ENCODE measurements around the gene DAB1. TPM values are rescaled to one million over a fixed set of nuclear protein-coding genes. Genes with fewer than 3 reads are reported as not detected.

The DAB1 gene
- total RNA-seq, 1 experiment from 2014 or later = not detected

DNA sequence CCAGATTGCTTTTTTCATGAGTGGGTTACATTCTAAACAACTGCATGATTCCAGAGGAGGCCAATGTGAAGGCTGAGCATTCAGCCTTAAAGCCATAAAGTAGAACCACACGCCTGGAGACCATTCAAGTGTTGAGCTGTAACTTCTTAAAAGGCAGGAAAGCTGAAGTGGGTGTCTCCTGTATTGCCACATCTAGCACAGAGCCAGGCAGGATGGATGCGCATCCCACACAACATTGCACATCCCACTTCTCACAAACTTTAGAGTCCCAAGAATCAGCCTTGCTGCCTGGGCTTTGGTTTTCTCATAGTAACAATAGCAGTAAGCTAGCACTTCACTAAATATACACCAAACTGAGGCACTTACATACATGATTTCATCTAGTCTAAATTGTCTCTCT, 151.7 kb downstream of the DAB1 start:
- in situ Hi-C loops (cut with HindIII; ENCODE audit: low pct_unique_long_range_greater_than_20kb, low sequenced_read_pairs) = no loop called here
- DNase-seq (ENCODE audit: low read depth, low spot score) = no peak

DNA sequence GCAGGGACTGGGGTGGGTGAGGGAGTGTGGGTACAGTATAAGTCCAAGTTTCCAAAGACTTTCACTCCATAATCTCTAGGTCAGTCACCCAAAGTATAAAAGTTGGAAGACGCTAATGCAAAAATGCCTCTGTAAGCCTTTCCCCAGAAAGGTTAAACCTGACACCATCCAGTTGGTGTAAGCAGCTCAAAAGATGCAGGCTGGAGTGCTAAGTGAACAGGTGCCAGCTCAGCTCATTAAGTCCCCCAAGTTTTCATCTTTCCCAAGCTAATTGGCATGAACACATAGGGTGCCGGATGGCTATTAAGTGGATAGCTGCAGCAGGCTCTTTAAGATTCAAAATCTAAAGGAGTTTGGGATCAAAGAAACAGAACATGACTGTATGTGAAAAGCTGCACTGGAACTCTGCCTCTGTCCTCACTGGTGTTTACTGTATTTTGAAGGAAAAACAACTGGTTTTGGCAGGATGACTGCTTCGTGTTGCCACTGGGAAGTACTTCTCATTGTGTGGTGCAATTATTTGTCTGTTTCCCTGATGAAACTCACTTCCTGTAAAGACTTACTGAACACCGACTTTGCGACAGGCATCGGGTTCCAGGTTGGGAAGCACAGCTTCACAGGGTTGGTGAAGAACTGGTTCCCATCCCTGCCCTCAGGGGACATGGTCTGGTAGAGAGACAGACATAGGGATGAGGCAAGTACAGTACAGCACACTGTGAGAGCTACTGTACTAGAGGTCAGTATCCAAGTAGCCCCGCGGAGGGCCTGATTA, 152.7 kb downstream of the DAB1 start:
- DNase-seq (ENCODE audit: low read depth, low spot score) = no peak
- in situ Hi-C loops (cut with HindIII; ENCODE audit: low pct_unique_long_range_greater_than_20kb, low sequenced_read_pairs) = no loop called here

GRCh38 chr1:57269630-57270225, 154.1 kb downstream of the DAB1 start:
- DNase-seq (ENCODE audit: low read depth, low spot score) = no peak
- in situ Hi-C loops (cut with HindIII; ENCODE audit: low pct_unique_long_range_greater_than_20kb, low sequenced_read_pairs) = no loop called here

- in situ Hi-C loops (cut with HindIII; ENCODE audit: low pct_unique_long_range_greater_than_20kb, low sequenced_read_pairs) = no loop called here
Measured at GRCh38 chr1:57265104-57265503, 158.8 kb downstream of the DAB1 start.

DNA sequence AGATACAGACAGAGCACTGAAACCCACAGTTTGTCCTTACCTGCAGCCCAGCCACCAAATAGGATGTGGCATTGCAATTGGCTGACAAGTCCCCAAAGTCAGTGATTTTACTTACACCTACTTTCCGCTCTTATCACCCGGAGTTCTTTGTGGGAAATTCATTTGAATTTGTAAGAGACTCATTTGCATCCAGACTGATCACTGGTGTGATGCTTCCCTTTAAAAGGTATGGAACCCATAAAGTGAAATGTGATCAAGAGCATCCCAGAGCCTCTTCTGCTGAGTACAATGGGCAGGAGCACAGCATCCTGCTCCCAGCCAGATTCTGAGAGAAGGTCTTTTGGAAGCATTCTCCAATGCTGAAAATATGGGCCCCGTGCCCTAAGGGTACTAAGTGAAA, 161.4 kb downstream of the DAB1 start:
- DNase-seq (ENCODE audit: low read depth, low spot score) = no peak
- in situ Hi-C loops (cut with HindIII; ENCODE audit: low pct_unique_long_range_greater_than_20kb, low sequenced_read_pairs) = no loop called here

More at GRCh38 chr1:57265104-57265503, 158.8 kb downstream of the DAB1 start:
- DNase-seq (ENCODE audit: low read depth, low spot score) = no peak

DNA sequence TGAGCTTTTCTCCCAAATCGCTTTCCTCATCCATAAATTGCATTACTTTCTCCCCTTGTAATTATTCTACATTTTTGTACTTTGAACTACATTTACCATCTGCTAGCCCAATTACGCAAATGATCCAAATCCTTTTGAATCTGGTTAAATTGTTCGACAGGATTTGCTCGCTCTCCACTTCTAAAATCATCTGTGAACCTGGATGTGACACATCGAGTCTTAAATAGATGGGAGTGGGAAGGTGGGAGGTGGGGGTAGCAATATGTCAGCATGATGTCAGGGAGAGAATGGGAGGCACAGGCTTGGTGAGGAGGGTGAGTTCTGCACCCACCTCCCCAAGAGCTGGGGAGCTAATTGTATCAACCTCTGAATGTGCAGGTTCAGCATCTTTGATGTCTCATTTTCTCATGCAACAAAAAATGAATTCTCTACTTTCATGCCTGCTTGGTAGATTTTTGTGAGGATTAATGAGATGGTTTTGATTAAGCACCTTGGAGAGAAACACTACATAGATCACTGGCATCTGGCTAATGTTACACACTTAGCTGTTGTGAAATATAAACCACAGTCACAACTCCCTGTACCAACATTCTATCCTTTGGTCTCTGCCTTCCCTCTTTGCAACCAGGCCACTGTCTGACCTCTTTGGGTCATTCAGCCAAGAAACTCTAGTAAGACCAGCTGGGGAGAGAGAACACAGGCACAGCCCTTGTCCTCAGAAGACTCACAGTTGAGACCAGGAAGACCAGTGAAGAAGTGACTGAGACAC, 165.1 kb downstream of the DAB1 start:
- in situ Hi-C loops (cut with HindIII; ENCODE audit: low pct_unique_long_range_greater_than_20kb, low sequenced_read_pairs) = no loop called here
- DNase-seq (ENCODE audit: low read depth, low spot score) = no peak

- no peak for DNase-seq (ENCODE audit: low read depth, low spot score)
- in situ Hi-C loops (cut with HindIII; ENCODE audit: low pct_unique_long_range_greater_than_20kb, low sequenced_read_pairs) = no loop called here
Measured at GRCh38 chr1:57255945-57256344, 167.9 kb downstream of the DAB1 start.

DNA sequence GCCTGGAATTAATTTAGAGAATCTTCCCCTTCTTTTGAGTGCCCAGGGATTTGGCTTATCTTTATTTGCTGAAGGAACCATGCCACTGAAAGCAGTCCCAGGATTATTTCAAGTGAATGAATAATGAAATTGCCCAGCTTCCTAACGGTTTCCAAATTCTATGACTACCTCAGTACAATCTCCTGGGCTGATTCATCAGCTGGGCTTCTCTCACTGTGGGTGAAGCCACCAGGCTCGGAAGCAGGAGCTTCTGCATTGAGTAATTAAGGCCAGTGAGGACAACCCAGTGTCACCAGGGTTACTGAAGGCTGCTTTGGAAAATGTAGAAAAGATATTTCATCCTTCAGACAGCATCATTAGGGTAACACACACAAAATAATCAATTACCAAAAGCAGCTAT, 169.8 kb downstream of the DAB1 start:
- DNase-seq (ENCODE audit: low read depth, low spot score) = no peak
- in situ Hi-C loops (cut with HindIII; ENCODE audit: low pct_unique_long_range_greater_than_20kb, low sequenced_read_pairs) = no loop called here

DNA sequence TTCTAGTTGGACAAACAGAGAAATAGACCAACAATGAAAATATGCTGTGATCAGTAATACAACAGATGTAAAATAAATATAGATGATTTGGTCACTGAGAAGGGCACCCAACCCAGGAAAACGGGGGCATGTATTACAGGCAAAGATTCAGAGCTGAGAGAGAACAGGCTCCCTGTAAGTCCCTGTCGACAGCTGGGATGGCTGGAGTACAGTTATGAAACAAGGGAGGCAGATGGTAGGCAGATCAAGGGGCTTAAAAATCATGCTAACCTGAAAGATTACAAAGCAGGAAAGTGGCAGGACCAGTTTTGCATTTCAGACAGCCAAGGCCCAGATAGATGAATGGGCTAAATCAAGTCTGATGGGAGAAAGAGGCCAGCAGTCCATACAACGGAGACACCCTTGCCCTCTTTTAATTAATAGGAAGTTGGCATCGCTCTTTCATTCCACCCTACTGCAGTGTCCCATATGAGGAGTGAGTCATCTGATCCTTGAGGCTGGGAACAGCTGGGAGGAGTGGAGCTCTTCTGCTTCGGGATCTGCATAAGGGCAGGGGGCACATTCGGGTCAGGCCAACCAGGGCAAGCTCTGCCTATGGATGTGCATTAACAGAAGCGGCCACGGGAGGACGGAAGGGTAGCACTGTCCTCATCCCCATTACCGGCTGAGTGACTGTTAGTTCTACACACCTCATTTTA, 171.1 kb downstream of the DAB1 start:
- in situ Hi-C loops (cut with HindIII; ENCODE audit: low pct_unique_long_range_greater_than_20kb, low sequenced_read_pairs) = no loop called here
- DNase-seq (ENCODE audit: low read depth, low spot score) = no peak

GRCh38 chr1:57250021-57250420, 173.8 kb downstream of the DAB1 start:
- no peak for DNase-seq (ENCODE audit: low read depth, low spot score)
- in situ Hi-C loops (cut with HindIII; ENCODE audit: low pct_unique_long_range_greater_than_20kb, low sequenced_read_pairs) = no loop called here

- no peak for DNase-seq (ENCODE audit: low read depth, low spot score)
- in situ Hi-C loops (cut with HindIII; ENCODE audit: low pct_unique_long_range_greater_than_20kb, low sequenced_read_pairs) = no loop called here
Measured at GRCh38 chr1:57249511-57249910, 174.3 kb downstream of the DAB1 start.

GRCh38 chr1:57248830-57249229, 175.0 kb downstream of the DAB1 start:
- in situ Hi-C loops (cut with HindIII; ENCODE audit: low pct_unique_long_range_greater_than_20kb, low sequenced_read_pairs) = no loop called here
- no peak for DNase-seq (ENCODE audit: low read depth, low spot score)

DNA sequence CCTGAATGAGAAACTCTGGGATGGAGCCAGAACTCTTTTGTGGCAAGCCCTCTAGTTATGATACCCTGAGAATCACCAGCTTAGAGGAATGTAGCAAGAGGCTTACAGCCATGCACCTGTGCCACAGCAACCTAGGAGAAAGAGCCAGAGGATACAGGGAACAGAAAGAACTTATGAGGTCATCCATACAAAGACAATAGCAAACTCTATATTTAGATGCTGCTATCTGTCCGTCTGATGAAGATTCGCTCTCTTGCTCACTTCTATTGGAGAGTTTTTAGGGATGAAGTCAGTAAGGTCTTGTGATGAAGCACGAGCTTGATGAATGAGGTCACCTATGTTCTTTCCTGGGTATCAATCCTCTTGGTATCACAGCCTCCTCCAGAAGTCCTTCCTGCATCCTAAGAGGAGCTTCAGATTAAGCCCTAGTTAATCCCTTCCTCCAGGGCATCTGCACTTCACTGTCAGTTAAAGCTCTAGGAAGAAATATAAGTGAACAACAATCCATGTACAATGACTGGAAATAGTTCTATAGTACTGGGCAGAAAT, 185.6 kb downstream of the DAB1 start:
- in situ Hi-C loops (cut with HindIII; ENCODE audit: low pct_unique_long_range_greater_than_20kb, low sequenced_read_pairs) = no loop called here

GRCh38 chr1:57235730-57236510, 187.9 kb downstream of the DAB1 start:
- no peak for DNase-seq (ENCODE audit: low read depth, low spot score)
- in situ Hi-C loops (cut with HindIII; ENCODE audit: low pct_unique_long_range_greater_than_20kb, low sequenced_read_pairs) = no loop called here

More for the DNA sequence above, 185.6 kb downstream of the DAB1 start:
- DNase-seq (ENCODE audit: low read depth, low spot score) = no peak

DNA sequence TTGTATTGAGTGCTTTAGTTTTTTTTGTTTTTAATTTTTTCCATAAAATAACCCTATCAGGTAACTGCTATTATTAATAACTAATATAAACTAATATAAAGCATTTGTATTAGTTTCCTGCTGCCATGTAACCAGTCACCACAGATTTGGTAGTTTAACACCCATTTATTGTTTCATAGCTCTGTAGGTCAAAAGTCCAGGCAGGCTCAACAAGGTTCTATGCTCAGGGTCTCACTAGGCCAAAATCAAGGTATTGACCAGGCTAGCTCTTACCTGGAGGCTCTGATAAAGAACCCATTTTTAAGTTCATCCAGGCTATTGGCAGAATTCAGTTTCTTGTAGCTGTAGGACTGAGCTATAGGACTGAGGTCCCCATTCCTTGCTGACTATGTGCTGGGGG, 189.4 kb downstream of the DAB1 start:
- DNase-seq (ENCODE audit: low read depth, low spot score) = no peak
- in situ Hi-C loops (cut with HindIII; ENCODE audit: low pct_unique_long_range_greater_than_20kb, low sequenced_read_pairs) = no loop called here

GRCh38 chr1:57232500-57232899, 191.4 kb downstream of the DAB1 start:
- DNase-seq (ENCODE audit: low read depth, low spot score) = peak; percentile 42
- in situ Hi-C loops (cut with HindIII; ENCODE audit: low pct_unique_long_range_greater_than_20kb, low sequenced_read_pairs) = no loop called here

- in situ Hi-C loops (cut with HindIII; ENCODE audit: low pct_unique_long_range_greater_than_20kb, low sequenced_read_pairs) = no loop called here
- no peak for DNase-seq (ENCODE audit: low read depth, low spot score)
Measured at GRCh38 chr1:57229998-57230397, 193.9 kb downstream of the DAB1 start.

All from SK-MEL-5 (cell line).